NAMALWA (cell line): Measurements from ENCODE around the gene FCAMR.

ENCODE experiments used
- DNase-seq: peaks from one replicate; pipeline ENCODE4 v3.0.0-alpha.2; 2015; ENCODE audit warnings: low spot score

Gene FCAMR

DNA sequence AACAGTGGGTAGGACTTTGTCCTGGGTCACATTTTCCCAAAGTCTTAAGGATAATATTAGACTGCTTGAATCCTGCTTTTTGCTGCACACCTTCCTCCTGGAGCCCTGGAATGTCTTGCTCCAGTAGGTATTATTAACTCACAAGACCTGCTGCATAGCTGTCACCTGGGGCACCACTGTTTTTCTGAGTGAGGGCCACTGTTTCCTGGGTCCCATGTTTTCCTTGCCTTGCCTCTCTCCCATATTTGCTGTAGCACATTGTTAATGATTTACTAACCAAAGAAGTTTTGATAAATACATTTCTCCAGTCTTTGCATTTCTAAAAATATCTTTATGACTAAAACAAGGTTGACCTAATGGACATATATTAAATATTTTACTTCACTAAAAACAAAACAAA is 22.5 kb upstream of the FCAMR start:
- DNase-seq, result no peak

DNA sequence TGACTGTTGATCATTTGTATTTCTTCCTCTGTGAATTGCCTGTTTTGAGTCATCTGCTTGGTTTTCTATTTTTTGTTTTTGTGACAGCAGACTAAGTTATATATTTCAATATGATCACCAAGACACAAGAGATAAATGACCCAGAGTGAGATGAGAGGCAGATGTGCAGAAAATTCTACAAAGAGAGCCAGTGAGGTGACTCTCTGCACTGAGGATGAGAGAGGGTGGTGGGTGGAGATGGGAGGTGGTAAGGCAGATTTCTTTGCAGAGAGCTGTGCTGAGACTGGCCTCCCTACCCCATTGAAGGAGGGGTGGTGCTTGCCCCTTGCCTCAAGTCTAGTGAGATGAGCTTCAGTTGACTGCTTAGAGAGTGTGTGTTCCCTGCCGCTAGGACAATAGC is 17.6 kb upstream of the FCAMR start:
- no peak for DNase-seq

DNA sequence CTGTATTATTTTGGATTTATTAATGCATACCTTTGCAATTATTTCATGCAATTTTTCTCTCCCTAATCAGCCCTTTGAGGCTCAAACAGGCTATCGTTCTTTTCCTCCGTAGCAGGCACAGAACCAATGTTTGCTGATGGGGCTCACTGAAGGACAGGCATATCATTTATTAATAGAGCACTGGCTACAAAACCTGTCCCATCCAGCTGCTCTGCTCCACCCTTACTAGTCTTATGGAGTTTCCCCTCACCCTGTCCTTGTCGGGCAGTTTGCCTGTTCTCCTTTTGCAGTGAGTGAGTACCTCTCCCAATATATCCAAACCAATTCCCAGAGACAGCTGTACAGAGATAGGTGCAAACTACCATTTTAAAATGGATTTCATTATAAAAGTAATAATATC is 16.6 kb upstream of the FCAMR start:
- no peak for DNase-seq

DNA sequence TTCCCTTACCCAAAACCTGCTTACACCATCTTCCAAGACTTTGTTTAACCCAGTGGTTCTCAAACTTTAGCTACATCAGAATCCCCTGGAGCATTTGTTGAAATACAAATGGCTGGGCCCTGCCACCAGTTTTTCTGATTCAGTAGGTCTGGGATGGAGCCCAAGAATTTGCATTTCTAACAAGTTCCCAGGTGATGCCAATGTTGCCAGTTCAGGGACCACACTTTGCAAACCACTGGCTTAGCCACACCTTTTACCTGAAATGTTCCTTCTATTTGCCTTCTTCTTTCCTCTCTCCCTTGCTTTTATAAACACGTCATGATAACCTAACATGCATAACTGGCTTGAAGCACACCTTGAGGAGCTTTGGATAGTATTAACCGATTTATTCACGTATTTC is 16.1 kb upstream of the FCAMR start:
- no peak for DNase-seq

DNA sequence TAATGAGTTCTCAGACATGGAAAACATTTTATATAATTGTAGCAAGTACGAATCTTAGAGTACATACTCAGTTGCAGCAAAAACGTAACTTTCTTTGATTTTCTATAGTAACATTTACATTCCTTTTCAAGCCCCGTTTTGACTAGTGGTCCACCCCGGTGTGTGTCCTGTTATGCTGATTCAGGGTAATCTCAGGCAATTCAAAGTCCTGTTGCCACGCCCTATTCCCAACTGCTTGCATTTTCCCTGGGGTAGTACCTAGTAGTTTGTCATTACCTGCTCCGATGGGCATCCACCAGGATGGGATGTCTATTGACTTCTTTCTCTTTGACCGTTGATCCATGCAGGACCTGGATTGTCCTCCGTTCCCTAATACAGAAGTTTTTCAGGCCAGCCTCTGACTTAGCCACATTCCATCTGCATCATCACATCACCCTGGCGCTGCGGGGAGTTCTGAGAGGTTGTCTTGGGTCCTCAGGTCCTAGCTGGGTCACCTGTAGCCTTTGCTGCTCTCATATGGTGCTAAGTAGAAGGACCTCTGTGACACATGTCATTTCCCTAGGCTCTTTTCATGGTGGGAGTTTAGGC is 15.0 kb upstream of the FCAMR start:
- no peak for DNase-seq

DNA sequence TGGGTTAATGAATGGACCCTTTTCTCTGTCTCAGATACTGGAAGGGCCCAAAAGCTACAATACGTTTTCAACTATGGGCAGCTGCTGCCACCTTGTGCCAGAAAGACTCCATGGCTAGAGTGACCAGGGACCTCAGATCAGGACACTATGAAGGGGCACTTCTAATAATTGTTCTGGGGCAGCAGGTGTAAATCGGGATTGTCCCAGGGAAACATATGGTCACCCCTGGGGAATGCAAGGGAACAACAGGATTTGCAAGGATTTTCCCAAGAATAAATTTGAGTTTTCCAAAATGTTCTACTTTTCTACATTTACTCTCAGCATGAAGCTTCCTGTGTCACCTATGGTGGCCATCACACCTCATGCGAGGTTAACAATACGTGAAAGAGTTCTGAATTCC is 12.0 kb upstream of the FCAMR start:
- peak; percentile 72 for DNase-seq

DNA sequence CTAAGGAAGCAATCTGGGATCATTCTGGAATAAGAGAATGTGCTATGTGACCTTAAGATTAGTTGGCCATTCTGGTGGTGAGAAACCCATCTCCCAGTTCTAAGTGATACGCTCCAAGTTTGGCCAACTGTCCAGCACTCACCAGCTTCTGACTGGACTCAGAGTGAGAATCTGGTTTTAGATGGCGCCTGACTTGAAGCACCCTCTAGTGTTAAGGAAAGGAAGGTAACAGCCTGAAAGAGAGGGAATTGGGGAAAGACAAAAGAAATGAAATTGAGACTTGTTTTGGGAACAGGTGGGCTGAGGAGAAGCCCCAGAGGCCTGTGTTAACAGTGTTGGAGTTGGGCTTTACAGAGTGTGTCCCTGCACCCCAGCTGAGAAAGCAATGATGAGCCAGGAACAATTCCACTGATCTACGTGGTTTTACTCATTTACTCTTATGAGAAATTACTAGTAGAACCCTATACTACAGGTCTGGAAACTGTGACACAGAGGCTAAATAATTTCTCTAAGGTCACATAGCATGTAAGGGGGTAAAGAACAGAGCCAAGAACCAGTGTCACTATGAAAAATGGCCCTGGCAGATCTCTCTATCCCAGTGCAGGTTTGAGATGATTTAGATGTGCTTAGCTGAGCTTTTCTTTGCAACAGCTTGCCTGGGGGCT is 9.3 kb upstream of the FCAMR start:
- DNase-seq, result peak; percentile 24

DNA sequence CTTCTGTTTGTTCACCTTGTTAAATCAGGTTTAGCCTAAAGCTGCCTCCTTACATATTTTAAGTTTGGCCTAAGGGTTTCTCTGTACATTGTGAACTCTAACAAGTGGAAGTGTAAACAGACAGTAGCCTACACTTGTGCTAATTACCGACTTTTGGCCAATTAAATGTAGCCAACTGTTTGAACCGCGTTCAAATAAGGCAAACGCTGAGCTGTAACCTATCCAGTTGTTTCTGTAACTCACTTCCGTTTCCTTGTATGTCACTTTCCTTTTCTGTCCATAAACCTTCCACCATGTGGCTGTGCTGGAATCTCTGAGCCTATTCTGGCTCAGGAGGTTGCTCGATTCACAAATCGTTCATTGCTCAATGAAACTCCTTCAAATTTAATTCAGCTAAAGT is 8.0 kb upstream of the FCAMR start:
- DNase-seq, result no peak

DNA sequence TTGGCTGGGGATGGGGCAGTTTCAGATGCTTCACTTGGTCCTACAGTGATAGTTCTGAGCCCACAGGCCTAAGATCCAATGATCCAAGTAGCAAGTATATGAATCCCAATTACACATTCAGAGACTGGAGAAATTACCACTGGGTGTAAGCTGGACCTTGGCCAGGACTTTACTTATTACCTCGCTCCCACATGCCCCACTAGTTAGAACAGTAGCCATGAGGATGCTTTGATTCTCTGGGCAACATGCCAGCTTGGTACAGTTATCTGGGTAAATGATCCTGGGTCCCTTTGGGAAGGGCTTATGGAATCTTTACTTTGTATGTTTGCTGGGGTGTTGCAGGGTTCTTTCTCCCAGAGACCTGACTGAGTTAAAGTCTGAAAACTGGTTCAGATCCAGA is 5.0 kb upstream of the FCAMR start:
- no peak for DNase-seq

DNA sequence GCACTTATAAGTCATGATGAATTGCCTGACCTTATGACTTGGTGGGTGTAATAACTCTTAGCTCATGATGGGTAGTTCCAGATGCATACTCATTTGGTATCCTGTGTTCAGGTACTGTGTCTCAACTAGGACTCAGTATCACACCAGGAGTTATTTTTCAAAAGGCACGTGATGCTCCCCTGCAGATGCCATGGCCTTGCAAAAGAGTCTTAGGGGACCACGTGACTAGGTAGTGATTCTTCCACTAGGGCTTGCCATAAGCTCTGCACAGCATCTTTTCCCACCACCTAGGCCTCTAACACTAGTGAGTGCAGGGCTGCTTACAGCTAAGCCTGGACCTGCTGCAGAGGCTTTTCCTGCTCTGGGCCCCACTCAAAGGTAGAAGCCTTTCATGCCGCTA is 3.9 kb upstream of the FCAMR start:
- DNase-seq, result no peak

DNA sequence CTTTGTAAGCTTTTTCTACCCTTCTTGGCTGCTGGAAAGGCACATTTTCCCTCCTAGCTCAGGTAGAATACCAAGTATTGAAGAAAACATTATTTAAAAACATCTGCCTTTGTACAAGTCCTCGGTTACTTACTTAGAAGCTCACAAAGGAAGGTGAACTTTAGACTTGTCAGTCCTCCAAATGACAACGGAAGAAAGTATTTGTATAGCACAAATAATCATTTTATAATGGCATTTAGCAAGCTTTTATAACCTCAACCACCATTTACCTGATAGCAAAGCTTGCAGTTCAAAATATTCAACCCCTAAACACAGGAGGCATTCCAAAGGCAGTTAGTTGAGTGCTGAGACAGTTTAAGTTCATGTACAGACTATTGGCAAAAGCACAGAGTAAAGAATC is 2.5 kb upstream of the FCAMR start:
- DNase-seq, result no peak

DNA sequence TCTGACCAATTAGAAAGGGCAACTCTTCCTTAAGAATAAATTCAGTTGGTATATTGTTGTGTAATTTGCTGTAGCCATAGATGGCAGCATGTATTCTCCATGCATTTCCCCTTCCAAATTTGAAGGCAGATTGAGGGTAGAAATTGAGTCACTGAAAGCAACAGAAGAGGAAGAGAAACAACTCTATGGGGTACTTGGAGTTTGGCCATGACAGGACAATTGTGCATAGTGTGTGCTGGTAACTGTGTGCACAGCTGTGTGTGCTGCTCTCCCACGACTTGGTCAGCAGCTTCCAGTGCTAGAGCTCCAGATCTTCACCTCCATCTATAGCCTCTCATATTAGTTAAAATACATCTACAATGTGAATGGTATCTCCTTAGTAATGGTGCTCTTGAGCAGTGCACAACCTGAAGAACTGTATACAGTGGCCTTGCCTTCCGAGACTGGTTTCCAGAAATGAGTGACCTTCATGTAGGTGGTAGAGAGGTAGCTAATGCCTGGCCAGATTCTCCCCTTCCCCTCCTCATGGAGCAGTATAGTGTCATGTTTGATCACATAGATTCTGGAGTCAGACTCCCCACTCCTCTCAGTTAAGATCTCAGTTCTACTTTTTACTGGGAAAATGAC is 882 bp upstream of the FCAMR start:
- no peak for DNase-seq

DNA sequence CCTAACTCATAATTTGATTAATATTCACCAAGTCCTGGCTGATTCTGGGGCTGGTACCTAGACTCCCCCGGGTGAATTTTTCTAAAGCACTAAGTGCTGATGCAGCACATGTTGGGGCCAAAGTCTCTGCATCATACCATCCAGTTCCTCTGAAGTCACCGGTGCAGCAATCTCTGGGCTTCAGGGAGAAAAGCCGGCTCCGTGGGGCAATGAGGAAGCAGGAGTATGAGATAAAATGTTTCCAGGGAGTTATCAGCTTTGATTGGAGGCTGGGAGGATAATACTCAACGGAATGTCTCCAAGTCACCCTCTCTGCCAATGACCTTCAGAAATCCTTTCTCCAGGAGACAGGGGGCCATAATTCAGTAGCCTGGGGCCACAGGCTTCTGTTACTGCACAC is 1.2 kb downstream of the FCAMR start:
- DNase-seq, result no peak

DNA sequence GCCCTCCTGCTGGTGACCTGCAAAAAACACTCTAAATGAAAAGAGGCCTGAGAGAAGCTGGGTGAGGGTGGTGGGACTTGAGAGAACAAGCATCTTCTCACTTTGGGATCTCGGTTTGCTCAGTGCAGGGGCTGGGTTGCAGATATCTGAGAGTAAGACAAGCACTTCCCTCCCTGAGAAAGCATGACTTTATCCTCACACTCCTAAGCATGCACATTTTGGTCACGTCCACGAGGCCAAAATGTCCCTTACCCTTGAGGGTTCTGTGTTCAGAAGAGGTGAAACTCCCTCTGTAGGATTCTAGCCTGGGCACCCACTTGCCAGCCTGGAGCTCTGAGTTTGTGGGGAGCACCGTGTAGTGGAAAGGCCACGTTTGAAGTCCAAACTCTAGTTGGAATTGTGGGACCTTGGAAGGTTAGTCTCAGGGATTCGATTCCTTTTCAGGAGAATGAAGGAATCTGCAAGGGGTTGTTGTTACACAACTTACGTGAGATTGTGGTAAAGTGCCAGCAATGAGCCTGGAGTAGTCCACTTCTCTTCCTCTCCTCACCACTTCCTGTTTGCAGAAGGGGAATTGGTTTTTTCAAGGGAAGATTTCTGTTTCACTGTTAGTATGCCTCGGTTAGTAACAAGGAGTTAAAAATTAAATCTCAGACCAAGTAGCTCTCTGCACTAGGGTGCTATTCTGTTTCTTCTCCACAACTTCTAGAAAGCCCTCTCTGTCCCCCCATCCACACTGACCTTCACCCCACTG is 3.0 kb downstream of the FCAMR start:
- DNase-seq, result no peak

DNA sequence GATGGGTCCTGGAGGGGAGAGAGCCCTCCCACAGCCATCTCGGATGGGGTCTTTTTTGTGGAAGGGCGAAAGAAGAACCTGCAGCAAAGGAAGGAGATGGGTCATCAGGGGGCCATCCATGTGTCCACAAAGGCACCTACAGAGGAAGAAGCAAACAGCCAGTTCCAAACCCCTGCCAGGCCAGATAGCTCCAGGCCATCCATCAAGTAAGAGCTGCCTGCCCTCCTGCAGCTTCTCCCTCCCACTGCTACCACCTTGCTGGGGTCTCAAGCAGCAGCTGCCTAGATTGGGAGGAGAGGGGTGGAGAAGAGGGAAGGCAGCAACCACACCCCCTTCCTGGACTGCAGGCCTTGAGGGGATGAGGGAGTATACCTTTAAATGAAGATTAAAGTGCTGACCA is 4.5 kb downstream of the FCAMR start:
- no peak for DNase-seq

DNA sequence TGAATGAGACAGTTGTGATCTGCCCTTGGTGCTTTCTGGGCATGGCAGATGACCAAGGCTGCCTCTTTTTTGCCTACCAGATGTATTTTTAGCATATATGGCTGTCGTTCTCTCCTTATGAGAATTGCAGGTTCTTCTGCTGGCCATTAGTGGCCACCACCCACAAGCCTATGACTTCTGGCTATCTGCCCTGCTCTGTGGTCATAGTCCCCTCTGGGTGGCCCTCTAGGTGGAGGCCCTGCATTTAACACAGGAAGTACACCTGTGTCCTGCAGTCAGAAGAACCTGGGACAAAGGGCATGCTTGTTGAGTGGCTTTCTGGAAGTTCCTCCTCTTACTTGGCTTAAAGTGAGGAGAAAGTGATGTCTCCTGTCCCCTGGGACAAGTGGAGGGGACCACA is 6.5 kb downstream of the FCAMR start:
- no peak for DNase-seq

DNA sequence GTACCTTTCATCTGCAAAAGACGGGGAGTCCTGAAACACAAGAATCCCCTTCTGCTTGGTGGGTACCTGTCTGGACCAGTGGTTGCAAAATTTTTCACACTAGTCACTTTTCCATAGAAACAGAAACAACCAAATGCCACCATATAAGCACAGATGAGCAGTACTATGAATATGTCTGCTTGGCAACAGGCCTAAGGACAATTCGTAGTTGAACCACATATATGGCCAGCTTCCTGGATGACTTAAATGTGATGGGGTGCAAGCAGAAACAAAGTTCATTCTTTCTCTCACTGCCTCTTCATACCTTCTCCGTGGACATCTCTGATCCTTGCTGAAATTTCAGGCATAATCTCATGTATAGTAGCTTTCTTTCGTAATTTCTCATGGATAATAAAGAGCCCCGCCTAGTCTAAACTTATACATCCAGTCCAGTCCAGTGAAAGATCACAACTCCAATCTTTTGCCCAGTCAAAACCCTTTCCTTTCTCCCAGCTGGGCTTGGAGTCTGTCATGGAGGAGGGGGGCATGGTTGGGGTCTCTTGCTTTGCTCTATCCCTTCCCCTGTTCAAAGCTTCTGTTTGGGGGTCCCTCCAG is 7.0 kb downstream of the FCAMR start:
- no peak for DNase-seq

DNA sequence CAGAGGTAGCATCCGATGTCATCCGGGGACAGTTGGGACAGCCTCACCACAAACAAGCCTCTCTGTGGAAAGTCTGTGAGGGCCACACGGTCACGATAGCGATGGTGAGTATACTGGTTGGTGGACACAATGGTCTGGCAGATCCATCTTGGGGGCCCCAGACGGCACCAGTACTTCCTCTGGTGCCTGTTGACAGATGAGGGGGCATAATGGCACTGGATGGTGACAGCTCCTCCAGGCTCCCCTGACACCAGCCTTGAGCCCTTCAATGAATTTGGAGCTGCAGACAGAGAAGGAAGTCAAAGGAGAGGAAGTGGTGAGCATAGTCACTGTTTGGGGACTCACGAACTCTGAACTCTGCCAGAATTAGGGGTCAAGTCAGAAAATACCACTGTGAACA is 8.0 kb downstream of the FCAMR start:
- no peak for DNase-seq

DNA sequence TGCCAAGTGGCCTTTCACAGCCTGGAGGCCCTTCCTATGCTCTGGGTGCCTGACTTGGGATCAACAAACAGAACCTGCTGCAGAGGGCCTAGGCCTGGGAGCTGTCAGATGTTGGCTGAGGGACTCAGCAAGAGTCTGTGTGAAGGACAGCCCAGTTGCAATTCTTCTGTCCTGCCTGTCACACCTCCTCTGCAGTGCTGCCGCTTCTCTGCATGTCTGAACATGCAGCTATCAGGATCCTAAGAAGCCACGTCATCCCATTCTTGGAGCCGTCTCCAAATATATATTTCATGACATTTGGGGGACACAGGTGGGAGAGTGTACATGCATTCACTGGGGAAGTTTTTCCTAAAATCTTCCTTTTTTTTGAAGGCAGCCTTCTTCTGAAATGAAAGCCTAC is 8.6 kb downstream of the FCAMR start:
- DNase-seq, result no peak

DNA sequence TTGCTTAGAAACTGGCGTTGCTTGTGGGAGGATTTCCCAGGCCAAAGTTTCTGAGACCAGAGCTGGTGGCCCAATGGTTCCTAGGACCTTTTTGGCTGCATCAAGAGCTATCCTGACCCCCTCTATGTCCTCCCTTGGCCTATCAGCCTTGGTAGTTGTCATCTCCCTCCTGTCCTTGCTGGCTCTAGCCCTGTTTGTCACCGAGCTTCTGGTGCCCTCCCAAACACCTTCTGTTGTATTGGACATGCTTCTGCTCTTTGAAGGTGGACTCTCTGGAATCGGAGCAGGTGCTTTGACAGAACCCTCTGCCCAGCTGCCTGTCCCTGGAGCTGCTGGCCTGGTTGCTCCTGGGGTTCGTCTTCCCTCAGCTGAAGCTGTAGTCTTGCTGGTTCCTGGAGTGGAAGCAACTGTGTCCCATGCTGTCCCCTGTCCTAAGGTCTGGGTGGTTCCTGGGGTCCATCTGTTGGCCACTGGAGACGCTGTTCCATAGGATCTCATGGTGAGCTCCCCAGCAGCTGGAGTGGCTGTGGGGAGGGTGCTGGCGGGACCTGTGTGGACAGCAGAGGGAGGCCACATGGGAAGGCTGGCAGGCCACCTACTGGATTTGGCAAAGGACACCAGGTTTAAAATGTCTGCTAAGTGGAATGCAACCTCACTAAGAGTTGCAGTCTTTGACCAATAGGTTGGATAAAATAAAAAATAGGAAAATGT is 9.4 kb downstream of the FCAMR start:
- no peak for DNase-seq

DNA sequence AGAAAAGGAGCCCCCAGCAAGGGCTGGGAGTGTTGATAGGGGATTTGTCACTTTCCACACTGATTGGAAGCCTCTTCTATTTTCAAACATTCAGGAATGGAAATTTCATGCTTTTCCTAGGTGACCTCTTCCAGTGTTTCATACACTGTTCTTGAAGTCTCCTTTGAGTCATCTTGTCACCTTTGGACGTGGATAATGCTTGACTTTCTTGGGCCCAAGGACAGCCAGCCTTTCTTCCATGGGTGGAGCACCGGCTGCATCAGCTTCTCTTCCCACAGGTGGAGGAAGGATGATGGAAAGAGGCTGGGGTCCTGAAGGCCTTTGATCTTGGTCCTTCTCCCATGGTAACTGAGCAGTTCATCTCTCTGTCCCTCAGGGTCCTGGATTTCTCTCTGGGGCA is 12.1 kb downstream of the FCAMR start:
- no peak for DNase-seq

DNA sequence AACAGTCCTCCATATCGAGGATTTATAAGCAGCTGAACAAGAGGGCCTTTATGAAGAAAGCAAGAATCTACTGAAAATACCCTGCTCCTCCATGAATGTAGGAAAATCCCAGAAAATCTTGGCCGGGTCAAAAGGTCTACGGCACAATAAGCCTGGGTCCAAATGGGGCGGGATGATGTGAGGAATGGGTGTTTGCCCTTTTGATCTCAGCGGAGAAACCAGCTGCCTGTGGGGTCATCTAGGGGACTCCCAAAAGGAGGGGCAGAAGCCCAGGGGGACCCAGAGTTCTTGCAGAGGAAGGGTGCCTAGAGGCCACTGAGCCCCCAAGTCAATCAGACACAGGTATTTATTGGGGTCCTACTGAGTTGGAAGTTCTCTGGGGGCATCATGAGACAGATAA is 12.6 kb downstream of the FCAMR start:
- DNase-seq, result no peak
